K562 (cell line): ENCODE data around the gene BTG2. TPM values are rescaled to one million over a fixed set of nuclear protein-coding genes. Genes with fewer than 3 reads are reported as not detected.

Experiments used
- ATAC-seq: fragments of 200-7000 bp; cut with Tn5 transposase; 3 replicates; pipeline ENCODE4 v1.9.1; 2020; ENCODE audit warnings: moderate library complexity
- BruUV-seq: library from RNA; stranded (reverse); fragments of 400-500 nt; replicated peaks from 2 replicates; lab custom pipeline; 2021; lab: Mats Ljungman, UMichigan
- CTCF ChIA-PET: fragments of 300-600 bp; formaldehyde crosslinking; extraction: SDS; loops from one replicate; lab custom pipeline; 2021; ENCODE audit warnings: low intra/inter-chr PET ratio; lab: Yijun Ruan, JAX
- POLR2A ChIA-PET: fragments of 300-600, 350-650 bp; sonication (Branson Sonifier 250); formaldehyde crosslinking; extraction: SDS; loops from one replicate; lab custom pipeline; 2021; ENCODE audit warnings: antibody characterized with exemption, inconsistent platforms; lab: Yijun Ruan, JAX
- DNase-seq, 4 experiments: peaks; one replicate each; pipeline versions ENCODE4 v3.0.0 to v3.0.0-alpha.2; 2011 to 2018; ENCODE audit warnings: low spot score in 3 of 4, mixed read lengths in 3 of 4; ENCODE audit errors: extremely low read depth in 1 of 4
- FAIRE-seq: peaks from 2 replicates; lab custom pipeline; 2011; peaks lifted over from hg19 to GRCh38; lab: Jason Lieb, UNC
- H2AFZ ChIP-seq: 2 replicates; pipeline ENCODE4 v1.6.0; 2011; ENCODE audit warnings: low read depth, low read length, control low read depth, inconsistent platforms
- H3K27ac ChIP-seq: fragments of 200-600 bp; 3 replicates; pipeline ENCODE4 v1.8.0; 2011; ENCODE audit warnings: low read depth, mild to moderate bottlenecking, control low read depth, inconsistent platforms, low read length, moderate library complexity, mixed read lengths; ENCODE audit errors: extremely low read depth
- H3K27me3 ChIP-seq, 2 experiments: fragments of 300-600 bp in 1 of 2; 2 replicates in 1 of 2; 3 replicates in 1 of 2; pipeline versions ENCODE4 v1.6.0 to v1.8.0; 2011; ENCODE audit warnings: inconsistent platforms in 2 of 2, low read length in 2 of 2, mild to moderate bottlenecking in 1 of 2, mixed read lengths in 1 of 2, moderate library complexity in 1 of 2; ENCODE audit not compliant: control insufficient read depth in 2 of 2, insufficient read depth in 2 of 2
- H3K36me3 ChIP-seq: fragments of 300-600 bp; 3 replicates; pipeline ENCODE4 v1.8.0; 2011; ENCODE audit warnings: mild to moderate bottlenecking, low read length, inconsistent platforms; ENCODE audit not compliant: control insufficient read depth, insufficient read depth
- H3K4me1 ChIP-seq, 2 experiments: fragments of 200-600 bp in 1 of 2; replicated peaks in 1 of 2; 2 replicates in 1 of 2; 3 replicates in 1 of 2; pipeline versions ENCODE4 v1.5.1 to v1.8.0; 2011; ENCODE audit warnings: inconsistent platforms in 2 of 2, low read length in 2 of 2, mild to moderate bottlenecking in 1 of 2, mixed read lengths in 1 of 2, moderate library complexity in 1 of 2; ENCODE audit not compliant: control insufficient read depth in 2 of 2, insufficient read depth in 2 of 2
- H3K4me2 ChIP-seq: 2 replicates; pipeline ENCODE4 v1.6.1; 2011; ENCODE audit warnings: low read length, control low read depth, inconsistent platforms, mixed read lengths; ENCODE audit not compliant: insufficient read depth
- H3K4me3 ChIP-seq: fragments of 200-600 bp; sonication (generic), shearing (Covaris generic); 2 replicates; pipeline ENCODE4 v1.5.1; 2016; ENCODE audit warnings: control low read depth, inconsistent platforms
- H3K79me2 ChIP-seq: fragments of 200-600 bp; 3 replicates; pipeline ENCODE4 v1.8.0; 2011; ENCODE audit warnings: low read length, inconsistent platforms; ENCODE audit not compliant: control insufficient read depth, insufficient read depth
- H3K9ac ChIP-seq, 2 experiments: 2 replicates each; pipeline versions ENCODE4 v1.6.0 to v1.6.1; 2011; ENCODE audit warnings: low read depth in 2 of 2, low read length in 2 of 2, control low read depth in 1 of 2, inconsistent platforms in 1 of 2, mild to moderate bottlenecking in 1 of 2, mixed read lengths in 1 of 2; ENCODE audit not compliant: insufficient read depth in 1 of 2
- H3K9me1 ChIP-seq: one replicate; pipeline ENCODE4 v1.6.0; 2011; ENCODE audit warnings: inconsistent platforms, mild to moderate bottlenecking, low read length, moderate library complexity; ENCODE audit not compliant: control insufficient read depth, insufficient read depth
- H3K9me3 ChIP-seq: replicated peaks from 2 replicates; pipeline ENCODE4 v1.5.1; 2011; ENCODE audit warnings: low read depth, low read length, inconsistent platforms; ENCODE audit not compliant: control insufficient read depth, insufficient read depth
- H4K20me1 ChIP-seq: replicated peaks from 2 replicates; pipeline ENCODE4 v1.6.1; 2011; ENCODE audit warnings: low read length, inconsistent platforms, mixed read lengths; ENCODE audit not compliant: control insufficient read depth, insufficient read depth
- RAD51 ChIP-seq: fragments of 450-650 bp; IDR thresholded peaks from 2 replicates; pipeline ENCODE4 v1.7.1; 2016; ENCODE audit warnings: low read depth, mild to moderate bottlenecking, borderline replicate concordance
- ZNF3 ChIP-seq: fragments of 250-450 bp; sonication (Bioruptor Pico); IDR thresholded peaks from 2 replicates; pipeline ENCODE4 v1.5.0; 2021; ENCODE audit warnings: mild to moderate bottlenecking, moderate library complexity
- ZNF584 ChIP-seq: fragments of 200-800 bp; sonication (Bioruptor generic); IDR thresholded peaks from 2 replicates; pipeline ENCODE4 v1.6.1; 2016; ENCODE audit warnings: low read depth, mild to moderate bottlenecking, missing genetic modification characterization, missing compliant biosample characterization
- WGBS: fragments of 100-300 bp; shearing (Covaris generic); methylation state at CpG from one replicate; pipeline ENCODE4 v1.1.6; 2016; ENCODE audit warnings: low coverage, mixed read lengths; ENCODE audit not compliant: insufficient coverage; ENCODE audit errors: missing lambda C conversion rate; 5-methylcytosine and 5-hydroxymethylcytosine counted together
- in situ Hi-C: fragments of 300-500 bp; cut with MboI; formaldehyde crosslinking; loops from 4 replicates; pipeline ENCODE4 v1.15.0; 2018; ENCODE audit warnings: inconsistent platforms, mixed read lengths
- intact Hi-C: fragments of 100-400 bp; cut with micrococcal nuclease; formaldehyde crosslinking; loops from 2 replicates; pipeline ENCODE4 v1.14.2; 2022
- polyA plus RNA-seq, 8 experiments: library from polyadenylated mRNA; depleted of rRNA in 4 of 8; stranded (reverse) in 5 of 8; unstranded in 3 of 8; fragments of >200 nt; fragmentation: Nextera tagmentation in 2 of 8; fragmentation: Illumina TruSeq in 1 of 8; extraction: Ambion mirVana in 2 of 8; extraction: Trizol in 1 of 8; gene quantifications; 2 replicates each; pipeline versions ENCODE4 v1.2.1 to v1.2.3, GENCODE V29; 2011 to 2014; ENCODE audit warnings: inconsistent platforms in 1 of 8, missing spikeins in 1 of 8
- total RNA-seq, 7 experiments: library from RNA; depleted of rRNA in 6 of 7; stranded (reverse); fragments of >200 nt in 6 of 7; fragmentation: Illumina TruSeq in 2 of 7; extraction: Trizol in 2 of 7; gene quantifications; 2 replicates each; pipeline versions ENCODE4 v1.2.1 to v1.2.3, GENCODE V29; 2011 to 2021; ENCODE audit warnings: low replicate concordance in 1 of 7
- TF ChIP-seq, protein P1 (sequence below): fragments of 450-650 bp; IDR thresholded peaks from 2 replicates; pipeline ENCODE4 v1.7.1; 2018; ENCODE audit warnings: mild to moderate bottlenecking, low read depth; ENCODE audit not compliant: partially characterized antibody
- TF ChIP-seq, protein P2 (sequence below): sonication (generic); formaldehyde crosslinking; IDR thresholded peaks from 2 replicates; pipeline ENCODE4 v1.5.0; 2020; ENCODE audit warnings: missing genetic modification reagents
- TF ChIP-seq, protein P3 (sequence below): fragments of 450-650 bp; formaldehyde crosslinking; IDR thresholded peaks from 2 replicates; pipeline ENCODE4 v1.4.0; 2020; ENCODE audit warnings: mild to moderate bottlenecking, moderate library complexity

Gene BTG2
- total and polyA plus RNA-seq, 9 of the 15 experiments (the other 6 are each of a cell fraction or from before 2014, with no cell fraction given), result 2.3 to 41.9 (median 8.7) TPM

DNA sequence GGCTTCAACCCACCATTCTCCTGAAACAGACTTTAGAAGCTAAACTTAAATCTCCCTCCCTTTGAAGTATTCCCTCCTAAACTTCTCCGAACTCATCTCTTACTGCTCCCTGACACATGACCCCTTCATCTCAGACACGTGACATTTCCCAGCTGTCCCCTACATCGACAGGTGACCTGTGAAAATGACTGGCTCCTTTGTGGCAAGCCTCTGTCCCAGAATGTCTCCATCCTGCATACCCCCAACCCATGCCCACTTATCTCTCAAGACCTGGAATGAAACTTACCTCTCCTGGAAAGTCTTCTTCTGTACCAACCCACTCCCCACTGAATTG lies 41.4 kb downstream of the BTG2 start (continued):
- TF ChIP-seq RAD51 (peak; percentile 68), ZNF584 (no peak), ZNF3 (CRISPR knock-in tag) (no peak)
- TF ChIP-seq, protein P1, sequence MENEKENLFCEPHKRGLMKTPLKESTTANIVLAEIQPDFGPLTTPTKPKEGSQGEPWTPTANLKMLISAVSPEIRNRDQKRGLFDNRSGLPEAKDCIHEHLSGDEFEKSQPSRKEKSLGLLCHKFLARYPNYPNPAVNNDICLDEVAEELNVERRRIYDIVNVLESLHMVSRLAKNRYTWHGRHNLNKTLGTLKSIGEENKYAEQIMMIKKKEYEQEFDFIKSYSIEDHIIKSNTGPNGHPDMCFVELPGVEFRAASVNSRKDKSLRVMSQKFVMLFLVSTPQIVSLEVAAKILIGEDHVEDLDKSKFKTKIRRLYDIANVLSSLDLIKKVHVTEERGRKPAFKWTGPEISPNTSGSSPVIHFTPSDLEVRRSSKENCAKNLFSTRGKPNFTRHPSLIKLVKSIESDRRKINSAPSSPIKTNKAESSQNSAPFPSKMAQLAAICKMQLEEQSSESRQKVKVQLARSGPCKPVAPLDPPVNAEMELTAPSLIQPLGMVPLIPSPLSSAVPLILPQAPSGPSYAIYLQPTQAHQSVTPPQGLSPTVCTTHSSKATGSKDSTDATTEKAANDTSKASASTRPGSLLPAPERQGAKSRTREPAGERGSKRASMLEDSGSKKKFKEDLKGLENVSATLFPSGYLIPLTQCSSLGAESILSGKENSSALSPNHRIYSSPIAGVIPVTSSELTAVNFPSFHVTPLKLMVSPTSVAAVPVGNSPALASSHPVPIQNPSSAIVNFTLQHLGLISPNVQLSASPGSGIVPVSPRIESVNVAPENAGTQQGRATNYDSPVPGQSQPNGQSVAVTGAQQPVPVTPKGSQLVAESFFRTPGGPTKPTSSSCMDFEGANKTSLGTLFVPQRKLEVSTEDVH, result no peak
- TF ChIP-seq, protein P2, sequence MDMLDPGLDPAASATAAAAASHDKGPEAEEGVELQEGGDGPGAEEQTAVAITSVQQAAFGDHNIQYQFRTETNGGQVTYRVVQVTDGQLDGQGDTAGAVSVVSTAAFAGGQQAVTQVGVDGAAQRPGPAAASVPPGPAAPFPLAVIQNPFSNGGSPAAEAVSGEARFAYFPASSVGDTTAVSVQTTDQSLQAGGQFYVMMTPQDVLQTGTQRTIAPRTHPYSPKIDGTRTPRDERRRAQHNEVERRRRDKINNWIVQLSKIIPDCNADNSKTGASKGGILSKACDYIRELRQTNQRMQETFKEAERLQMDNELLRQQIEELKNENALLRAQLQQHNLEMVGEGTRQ (CRISPR knock-in tag), result peak; percentile 48; the same call in 1 of the 2 replicates

DNA sequence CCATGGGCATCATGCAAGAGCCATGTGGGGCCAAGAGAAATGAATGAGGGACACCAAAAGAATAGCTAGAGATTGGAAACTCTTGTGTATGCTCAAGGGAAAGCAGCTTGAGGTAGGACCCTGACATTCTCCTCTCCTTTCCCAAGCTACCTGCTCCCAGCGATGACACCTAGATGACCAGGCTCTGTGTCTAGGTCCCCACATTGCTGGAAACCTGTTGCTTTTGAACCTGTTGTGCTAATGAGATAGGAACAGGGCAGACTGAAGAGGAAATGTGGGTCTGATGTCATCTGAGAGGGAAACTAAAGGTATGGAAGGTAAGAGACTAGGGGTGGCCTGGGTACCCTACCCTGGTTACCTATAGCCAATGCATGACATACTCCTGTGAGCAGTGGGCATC lies 43.8 kb downstream of the BTG2 start:
- H3K27me3 ChIP-seq, result peaks cover 62 to 82% of the 10 kb centered on the region in 2 experiments
- in situ Hi-C loops, result no loop called here
- H3K4me2 ChIP-seq, result no peak overlapping the region
- no peaks in the 10 kb centered on the region for H3K36me3 ChIP-seq
- no peak overlapping the region for H3K4me3 ChIP-seq
- DNase-seq (no peak), ATAC-seq (no peak), FAIRE-seq (no peak)
- H3K27ac ChIP-seq, result no peak overlapping the region
- H3K9me1 ChIP-seq, result no peaks in the 10 kb centered on the region
- no peaks in the 10 kb centered on the region for H3K79me2 ChIP-seq
- CTCF ChIA-PET, result no interaction called here
- intact Hi-C loops, result no loop called here
- POLR2A ChIA-PET, result interaction anchor here (0.7 kb wide), 1 partner anchor 81 kb away, joined by 3 read pairs; no protein-coding TSS in a partner anchor
- TF ChIP-seq, protein P3, sequence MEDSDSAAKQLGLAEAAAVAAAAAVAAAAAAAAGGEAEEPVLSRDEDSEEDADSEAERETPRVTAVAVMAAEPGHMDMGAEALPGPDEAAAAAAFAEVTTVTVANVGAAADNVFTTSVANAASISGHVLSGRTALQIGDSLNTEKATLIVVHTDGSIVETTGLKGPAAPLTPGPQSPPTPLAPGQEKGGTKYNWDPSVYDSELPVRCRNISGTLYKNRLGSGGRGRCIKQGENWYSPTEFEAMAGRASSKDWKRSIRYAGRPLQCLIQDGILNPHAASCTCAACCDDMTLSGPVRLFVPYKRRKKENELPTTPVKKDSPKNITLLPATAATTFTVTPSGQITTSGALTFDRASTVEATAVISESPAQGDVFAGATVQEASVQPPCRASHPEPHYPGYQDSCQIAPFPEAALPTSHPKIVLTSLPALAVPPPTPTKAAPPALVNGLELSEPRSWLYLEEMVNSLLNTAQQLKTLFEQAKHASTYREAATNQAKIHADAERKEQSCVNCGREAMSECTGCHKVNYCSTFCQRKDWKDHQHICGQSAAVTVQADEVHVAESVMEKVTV (CRISPR knock-in tag), result no peak
- no peak overlapping the region for H2AFZ ChIP-seq
- no peaks in the 10 kb centered on the region for H3K9me3 ChIP-seq
- peaks cover 14% of the 10 kb centered on the region; the same call in 1 of the 2 replicates for H4K20me1 ChIP-seq
- BruUV-seq, result no TSS peak
- no peak overlapping the region for H3K9ac ChIP-seq
- H3K4me1 ChIP-seq, result no peaks in the 10 kb centered on the region
- WGBS, result 0% methylated on average over 1 of the region's 1 CpG
